HG03103 (cell line): ENCODE results near the gene CORO6.
"Not testable (repeated sequence)": the region's sequence is repeated elsewhere in the genome, so short reads cannot be mapped to it uniquely, and the experiment has no call there.

Experiments
- ATAC-seq: cut with Tn5 transposase; IDR thresholded peaks from one replicate; pipeline ENCODE4 v1.9.1; 2021; ENCODE audit warnings: low read depth; ENCODE audit not compliant: unreplicated experiment

CORO6 gene

GRCh38 chr17:29622337-29623282 lies at the start of gene CORO6:
TSS of gene CORO6 (minus strand) at chr17:29622912. CDS start at chr17:29621421, 1,491 bp downstream.
- ATAC-seq: no peak

GRCh38 chr17:29671661-29672060 lies 48.9 kb upstream of the CORO6 start:
- no peak for ATAC-seq

GRCh38 chr17:29669266-29669665 lies 46.6 kb upstream of the CORO6 start:
- no peak for ATAC-seq

GRCh38 chr17:29667969-29668368 lies 45.3 kb upstream of the CORO6 start:
- no peak for ATAC-seq

- no peak for ATAC-seq
Observed at GRCh38 chr17:29665481-29665810, 42.7 kb upstream of the CORO6 start.

GRCh38 chr17:29664743-29665480 lies 42.2 kb upstream of the CORO6 start:
- ATAC-seq: no peak

GRCh38 chr17:29663155-29663554 lies 40.4 kb upstream of the CORO6 start:
- no peak for ATAC-seq

GRCh38 chr17:29661213-29661612 lies 38.5 kb upstream of the CORO6 start:
- ATAC-seq: no peak

GRCh38 chr17:29659155-29659554 lies 36.4 kb upstream of the CORO6 start:
- ATAC-seq: no peak

GRCh38 chr17:29655323-29655722 lies 32.6 kb upstream of the CORO6 start:
- ATAC-seq: no peak

GRCh38 chr17:29653995-29654714 lies 31.4 kb upstream of the CORO6 start:
- no peak for ATAC-seq

GRCh38 chr17:29652976-29653375 lies 30.3 kb upstream of the CORO6 start:
- ATAC-seq: no peak

- not testable (repeated sequence) for ATAC-seq
Observed at GRCh38 chr17:29651913-29652312, 29.2 kb upstream of the CORO6 start.

GRCh38 chr17:29650396-29650795 lies 27.7 kb upstream of the CORO6 start:
- ATAC-seq: no peak

GRCh38 chr17:29649359-29649758 lies 26.6 kb upstream of the CORO6 start:
- ATAC-seq: no peak

GRCh38 chr17:29648005-29648404 lies 25.3 kb upstream of the CORO6 start:
- ATAC-seq: no peak

GRCh38 chr17:29645515-29646051 lies 22.9 kb upstream of the CORO6 start:
- no peak for ATAC-seq

- ATAC-seq: no peak
Observed at GRCh38 chr17:29643817-29644160, 21.1 kb upstream of the CORO6 start.

GRCh38 chr17:29642171-29642611 lies 19.5 kb upstream of the CORO6 start:
- ATAC-seq: no peak

- ATAC-seq: no peak
Observed at GRCh38 chr17:29640981-29641642, 18.4 kb upstream of the CORO6 start.
